ENCODE data around the gene EMCN.

- TF ChIP-seq EZH2phosphoT487 (IDR thresholded peaks at IDR 0.05; ENCODE audit: insufficient read depth, low read depth) (no peak), EZH2 (IDR thresholded peaks at IDR 0.05; ENCODE audit: insufficient read depth, poor library complexity, severe bottlenecking) (no peak)
Measured at GRCh38 chr4:100511896-100512295, 5.9 kb downstream of the EMCN start.

Data from GM23248 (cell line).